Ishikawa (cell line): ENCODE measurements around the gene PCDH15.

Source experiments
- CEBPB ChIP-seq: IDR thresholded peaks from 2 replicates; pipeline ENCODE4 v1.6.1; 2012
- CREB1 ChIP-seq: IDR thresholded peaks from 2 replicates; pipeline ENCODE4 v1.6.1; 2012; ENCODE audit warnings: low read depth
- EP300 ChIP-seq: IDR thresholded peaks from 2 replicates; pipeline ENCODE4 v1.6.1; 2012; ENCODE audit warnings: borderline replicate concordance
- FOXM1 ChIP-seq: IDR thresholded peaks from 2 replicates; pipeline ENCODE4 v1.6.1; 2012; ENCODE audit warnings: low read depth, borderline replicate concordance
- MAX ChIP-seq: IDR thresholded peaks from 2 replicates; pipeline ENCODE4 v1.6.1; 2012
- RAD21 ChIP-seq: IDR thresholded peaks from 2 replicates; pipeline ENCODE4 v1.6.1; 2012; ENCODE audit warnings: low read depth
- REST ChIP-seq: IDR thresholded peaks from 2 replicates; pipeline ENCODE4 v1.6.1; 2012; ENCODE audit warnings: low read depth, mild to moderate bottlenecking
- TAF1 ChIP-seq: IDR thresholded peaks from 2 replicates; pipeline ENCODE4 v1.6.1; 2012; ENCODE audit warnings: low read depth, mild to moderate bottlenecking
- TEAD4 ChIP-seq: IDR thresholded peaks from 2 replicates; pipeline ENCODE4 v1.6.1; 2012
- USF1 ChIP-seq: IDR thresholded peaks from 2 replicates; pipeline ENCODE4 v1.6.1; 2012
- YY1 ChIP-seq: IDR thresholded peaks from 2 replicates; pipeline ENCODE4 v1.6.1; 2012; ENCODE audit warnings: low read depth
- ZBTB7A ChIP-seq: IDR thresholded peaks from 2 replicates; pipeline ENCODE4 v1.6.1; 2012; ENCODE audit warnings: low read depth

- TF ChIP-seq CREB1: no peak
- TF ChIP-seq REST: no peak
- TF ChIP-seq RAD21: no peak
- TF ChIP-seq YY1: no peak
- TF ChIP-seq FOXM1: no peak
- TF ChIP-seq EP300: no peak
- TF ChIP-seq ZBTB7A: no peak
- no peak for TF ChIP-seq USF1
- no peak for TF ChIP-seq CEBPB
- no peak for TF ChIP-seq MAX
- TF ChIP-seq TAF1: no peak
- no peak for TF ChIP-seq TEAD4
These were observed 316.8 kb downstream of the PCDH15 start for GRCh38 chr10:54484186-54484585.
